GM19438 (cell line): Measurements from ENCODE around the gene PSMB5.

Experiments used
- ATAC-seq: cut with Tn5 transposase; IDR thresholded peaks from one replicate; pipeline ENCODE4 v1.9.1; 2021; ENCODE audit warnings: low read depth; ENCODE audit not compliant: unreplicated experiment

The PSMB5 gene

DNA sequence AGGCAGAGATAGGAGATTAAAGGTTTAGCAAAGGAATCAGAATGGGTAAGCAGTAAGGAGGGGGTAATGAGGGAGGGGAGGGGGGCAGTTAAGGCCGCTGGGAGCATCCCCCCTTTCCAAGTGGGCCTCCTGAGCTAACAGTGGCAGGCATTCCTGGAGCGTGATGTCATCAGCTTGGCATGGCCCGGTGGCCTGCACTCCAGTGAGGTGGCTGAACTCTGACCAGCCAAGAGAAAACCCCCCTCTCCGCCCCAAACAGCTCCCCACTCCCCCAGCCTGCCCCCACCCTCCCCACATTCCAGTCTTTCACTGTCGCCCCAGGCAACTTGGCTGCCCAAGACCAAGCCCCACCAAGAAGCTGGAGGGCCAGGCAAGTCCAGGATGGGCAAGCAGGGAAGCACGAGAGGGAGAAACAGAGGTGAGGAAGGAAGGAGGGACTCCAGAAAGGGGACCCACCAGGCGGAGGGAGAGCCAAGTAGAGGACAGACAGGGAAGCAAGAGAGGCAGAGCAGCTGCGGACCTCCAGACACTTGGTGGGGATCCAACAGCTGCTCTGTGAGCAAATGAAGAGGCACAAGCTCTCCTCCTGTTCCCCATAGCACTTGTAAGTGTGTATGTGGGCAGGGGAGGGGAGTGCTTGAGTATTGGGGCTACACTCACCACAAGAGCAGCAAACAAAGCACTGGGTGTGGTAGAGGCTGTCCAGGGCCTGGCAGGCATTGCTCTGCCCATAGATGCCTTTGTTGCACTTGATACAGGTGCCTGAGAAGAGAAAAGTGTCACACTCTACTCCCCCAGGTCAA is 56.8 kb downstream of the PSMB5 start:
- ATAC-seq: no peak

DNA sequence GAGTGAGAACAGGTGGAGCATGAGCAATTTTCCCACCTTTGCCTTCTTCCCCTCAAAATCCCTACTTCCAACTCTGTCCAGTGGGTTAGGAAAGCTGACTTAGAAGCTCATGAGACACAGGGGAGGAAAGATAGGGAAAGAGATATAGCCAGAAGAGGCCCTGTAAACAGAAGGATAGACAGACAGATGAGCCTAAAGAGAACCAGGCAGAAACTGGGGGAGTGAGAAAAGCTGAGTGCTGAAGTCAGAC is 57.3 kb downstream of the PSMB5 start:
- no peak for ATAC-seq

DNA sequence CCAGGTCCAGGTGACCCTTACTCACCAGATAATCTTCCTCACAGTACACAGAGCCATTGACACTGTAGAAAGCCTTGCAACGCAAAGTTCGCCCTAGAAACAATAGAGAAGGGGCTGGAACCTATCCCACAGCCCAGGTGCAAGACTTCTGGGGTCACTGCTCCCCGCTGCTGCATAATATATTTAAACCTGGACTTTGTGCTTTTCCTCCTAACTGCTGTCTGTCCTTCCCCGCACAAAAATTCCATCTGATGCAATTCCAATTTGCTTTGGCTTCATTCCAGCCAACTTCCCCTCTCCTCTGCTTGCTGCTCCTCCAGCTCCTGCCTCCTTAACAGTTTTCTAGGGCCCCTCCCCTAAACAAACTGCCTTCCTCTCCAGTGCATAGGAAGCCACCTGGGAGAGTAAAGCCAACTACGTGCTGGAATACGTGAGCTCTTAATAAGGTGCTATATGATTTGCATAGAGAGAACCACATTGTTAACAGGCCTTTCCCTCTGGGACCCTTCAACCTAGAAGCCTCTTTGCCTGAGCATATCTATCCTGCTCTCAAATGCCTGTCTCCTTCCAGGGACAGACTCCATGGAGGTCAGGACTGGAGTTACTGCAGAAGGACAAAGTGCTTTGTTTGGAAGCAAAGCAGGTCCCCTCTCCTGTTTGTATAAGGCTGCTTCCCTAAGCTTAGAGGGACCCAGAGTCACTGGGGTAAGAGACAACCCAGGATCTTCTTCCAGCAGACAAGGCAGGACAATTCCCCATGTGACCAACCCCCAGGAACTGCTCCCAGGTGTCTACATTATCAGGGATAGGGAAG is 57.9 kb downstream of the PSMB5 start:
- no peak for ATAC-seq
